Adipocyte (in vitro differentiated cells): ENCODE data around the gene ZNF518B.
"Not testable (repeated sequence)": the region's sequence is repeated elsewhere in the genome, so short reads cannot be mapped to it uniquely, and the experiment has no call there.

Experiments used
- DNase-seq: peaks from one replicate; pipeline ENCODE4 v3.0.0-alpha.2; 2015; ENCODE audit warnings: low read depth
- H3K27me3 ChIP-seq: replicated peaks from 2 replicates; pipeline ENCODE4 v1.7.0; 2013; ENCODE audit warnings: mild to moderate bottlenecking, low read length, moderate library complexity; ENCODE audit not compliant: control insufficient read depth, insufficient read depth
- H3K36me3 ChIP-seq: 2 replicates; pipeline ENCODE4 v1.7.0; 2013; ENCODE audit warnings: low read length, mild to moderate bottlenecking, moderate library complexity; ENCODE audit not compliant: control insufficient read depth, insufficient read depth, severe bottlenecking
- H3K4me1 ChIP-seq: 2 replicates; pipeline ENCODE4 v1.7.0; 2013; ENCODE audit warnings: mild to moderate bottlenecking, low read length, moderate library complexity; ENCODE audit not compliant: control insufficient read depth, insufficient read depth
- H3K4me3 ChIP-seq: 2 replicates; pipeline ENCODE4 v1.7.0; 2013; ENCODE audit warnings: mild to moderate bottlenecking, low read length, moderate library complexity
- H3K9ac ChIP-seq: 2 replicates; pipeline ENCODE4 v1.7.0; 2013; ENCODE audit warnings: mild to moderate bottlenecking, low read length, moderate library complexity
- H3K9me3 ChIP-seq: 2 replicates; pipeline ENCODE4 v1.7.0; 2013; ENCODE audit warnings: mild to moderate bottlenecking, low read length, moderate library complexity; ENCODE audit not compliant: control insufficient read depth

Gene ZNF518B

GRCh38 chr4:10455133-10455532, 2.1 kb downstream of the ZNF518B start:
- peaks cover 11% of the 10 kb centered on the region for H3K27me3 ChIP-seq
- no peak overlapping the region for H3K9ac ChIP-seq
- peaks cover 29% of the 10 kb centered on the region for H3K4me1 ChIP-seq
- peaks cover 15% of the 10 kb centered on the region for H3K36me3 ChIP-seq
- H3K9me3 ChIP-seq: no peaks in the 10 kb centered on the region
- DNase-seq: no peak
- no peak overlapping the region for H3K4me3 ChIP-seq

- no peak for DNase-seq
- no peaks in the 10 kb centered on the region for H3K9me3 ChIP-seq
- no peak overlapping the region for H3K9ac ChIP-seq
- H3K4me3 ChIP-seq: no peak overlapping the region
- peaks cover 16% of the 10 kb centered on the region for H3K36me3 ChIP-seq
- peaks cover 11% of the 10 kb centered on the region for H3K27me3 ChIP-seq
- H3K4me1 ChIP-seq: peaks cover 33% of the 10 kb centered on the region
Observed at GRCh38 chr4:10454726-10455125, 2.5 kb downstream of the ZNF518B start.

GRCh38 chr4:10454121-10454520, 3.1 kb downstream of the ZNF518B start:
- no peak for DNase-seq
- no peaks in the 10 kb centered on the region for H3K9me3 ChIP-seq
- peaks cover 37% of the 10 kb centered on the region for H3K4me1 ChIP-seq
- H3K36me3 ChIP-seq: peaks cover 16% of the 10 kb centered on the region
- peaks cover 8% of the 10 kb centered on the region for H3K27me3 ChIP-seq
- H3K4me3 ChIP-seq: no peak overlapping the region
- H3K9ac ChIP-seq: no peak overlapping the region

GRCh38 chr4:10448991-10449390, 8.2 kb downstream of the ZNF518B start:
- no peak overlapping the region for H3K9ac ChIP-seq
- no peaks in the 10 kb centered on the region for H3K27me3 ChIP-seq

GRCh38 chr4:10442976-10443375, 14.2 kb downstream of the ZNF518B start:
- H3K27me3 ChIP-seq: no peaks in the 10 kb centered on the region
- H3K9ac ChIP-seq: no peak overlapping the region
- peaks cover 25% of the 10 kb centered on the region for H3K36me3 ChIP-seq
- no peaks in the 10 kb centered on the region for H3K4me1 ChIP-seq
- no peak for DNase-seq
- no peaks in the 10 kb centered on the region for H3K9me3 ChIP-seq
- no peak overlapping the region for H3K4me3 ChIP-seq

More at GRCh38 chr4:10448991-10449390, 8.2 kb downstream of the ZNF518B start:
- H3K4me3 ChIP-seq: no peak overlapping the region
- peaks cover 36% of the 10 kb centered on the region for H3K36me3 ChIP-seq
- no peaks in the 10 kb centered on the region for H3K9me3 ChIP-seq
- no peak for DNase-seq
- H3K4me1 ChIP-seq: peaks cover 31% of the 10 kb centered on the region

GRCh38 chr4:10441512-10441911, 15.7 kb downstream of the ZNF518B start:
- Histone ChIP-seq H3K4me1 (no peaks in the 10 kb centered on the region), H3K9ac (no peak overlapping the region), H3K27me3 (no peaks in the 10 kb centered on the region), H3K9me3 (no peaks in the 10 kb centered on the region), H3K4me3 (no peak overlapping the region), H3K36me3 (peaks cover 25% of the 10 kb centered on the region)
- no peak for DNase-seq

GRCh38 chr4:10438924-10439323, 18.3 kb downstream of the ZNF518B start:
- H3K36me3 ChIP-seq: peaks cover under 1% of the 10 kb centered on the region
- no peaks in the 10 kb centered on the region for H3K9me3 ChIP-seq
- no peaks in the 10 kb centered on the region for H3K27me3 ChIP-seq
- no peak overlapping the region for H3K4me3 ChIP-seq
- H3K9ac ChIP-seq: no peak overlapping the region
- DNase-seq: no peak
- H3K4me1 ChIP-seq: no peaks in the 10 kb centered on the region

GRCh38 chr4:10437735-10438134, 19.5 kb downstream of the ZNF518B start:
- H3K9me3 ChIP-seq: no peaks in the 10 kb centered on the region
- no peak for DNase-seq
- H3K9ac ChIP-seq: no peak overlapping the region
- H3K27me3 ChIP-seq: no peaks in the 10 kb centered on the region
- H3K36me3 ChIP-seq: no peaks in the 10 kb centered on the region
- no peak overlapping the region for H3K4me3 ChIP-seq
- no peaks in the 10 kb centered on the region for H3K4me1 ChIP-seq

GRCh38 chr4:10427680-10428079, 29.5 kb downstream of the ZNF518B start:
- H3K9me3 ChIP-seq, H3K27me3 ChIP-seq, H3K36me3 ChIP-seq, H3K4me3 ChIP-seq, H3K9ac ChIP-seq, DNase-seq, H3K4me1 ChIP-seq: not testable (repeated sequence)

GRCh38 chr4:10421344-10422055, 35.7 kb downstream of the ZNF518B start:
- DNase-seq: no peak
- H3K36me3 ChIP-seq: no peaks in the 10 kb centered on the region
- H3K4me1 ChIP-seq: no peaks in the 10 kb centered on the region
- peaks cover 7% of the 10 kb centered on the region for H3K9me3 ChIP-seq
- no peaks in the 10 kb centered on the region for H3K27me3 ChIP-seq
- no peak overlapping the region for H3K9ac ChIP-seq
- H3K4me3 ChIP-seq: no peak overlapping the region

- H3K36me3 ChIP-seq: no peaks in the 10 kb centered on the region
- H3K9me3 ChIP-seq: peaks cover 7% of the 10 kb centered on the region
- H3K27me3 ChIP-seq: no peaks in the 10 kb centered on the region
- no peaks in the 10 kb centered on the region for H3K4me1 ChIP-seq
- no peak overlapping the region for H3K9ac ChIP-seq
- no peak overlapping the region for H3K4me3 ChIP-seq
- DNase-seq: no peak
Observed at GRCh38 chr4:10417740-10418139, 39.5 kb downstream of the ZNF518B start.

GRCh38 chr4:10416441-10416840, 40.8 kb downstream of the ZNF518B start:
- no peaks in the 10 kb centered on the region for H3K4me1 ChIP-seq
- no peaks in the 10 kb centered on the region for H3K27me3 ChIP-seq
- no peak overlapping the region for H3K4me3 ChIP-seq
- H3K36me3 ChIP-seq: no peaks in the 10 kb centered on the region
- H3K9me3 ChIP-seq: peaks cover 7% of the 10 kb centered on the region
- DNase-seq: no peak
- no peak overlapping the region for H3K9ac ChIP-seq
